GM18517 (cell line): ENCODE results near the gene C11orf97.
A peak's percentile ranks its signal among the peaks of the same experiment; 100 is the strongest.

ENCODE experiments used
- ATAC-seq: cut with Tn5 transposase; IDR thresholded peaks from one replicate; pipeline ENCODE4 v1.9.1; 2021; ENCODE audit warnings: mild to moderate bottlenecking, moderate library complexity; ENCODE audit not compliant: unreplicated experiment

Gene C11orf97

DNA sequence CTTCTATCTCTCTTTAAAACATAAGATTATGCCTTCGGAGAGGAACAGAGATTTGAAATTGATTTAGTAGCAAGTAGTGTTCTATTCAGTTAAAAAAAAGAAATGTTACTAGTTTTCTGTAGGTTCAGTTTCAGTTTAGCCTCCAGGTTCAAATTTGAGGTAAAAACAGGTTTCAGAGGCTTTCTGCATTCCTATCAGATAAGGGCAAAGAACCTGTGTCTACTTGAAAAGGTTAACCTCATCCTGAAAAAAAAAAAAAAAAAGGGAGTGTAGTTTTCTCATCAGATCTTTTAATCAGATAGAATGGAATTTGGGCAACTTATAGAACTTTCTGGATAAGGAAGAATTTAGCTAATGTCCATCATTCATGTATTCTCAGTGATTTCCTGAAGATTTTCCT lies 12.1 kb downstream of the C11orf97 start:
- no peak for ATAC-seq

DNA sequence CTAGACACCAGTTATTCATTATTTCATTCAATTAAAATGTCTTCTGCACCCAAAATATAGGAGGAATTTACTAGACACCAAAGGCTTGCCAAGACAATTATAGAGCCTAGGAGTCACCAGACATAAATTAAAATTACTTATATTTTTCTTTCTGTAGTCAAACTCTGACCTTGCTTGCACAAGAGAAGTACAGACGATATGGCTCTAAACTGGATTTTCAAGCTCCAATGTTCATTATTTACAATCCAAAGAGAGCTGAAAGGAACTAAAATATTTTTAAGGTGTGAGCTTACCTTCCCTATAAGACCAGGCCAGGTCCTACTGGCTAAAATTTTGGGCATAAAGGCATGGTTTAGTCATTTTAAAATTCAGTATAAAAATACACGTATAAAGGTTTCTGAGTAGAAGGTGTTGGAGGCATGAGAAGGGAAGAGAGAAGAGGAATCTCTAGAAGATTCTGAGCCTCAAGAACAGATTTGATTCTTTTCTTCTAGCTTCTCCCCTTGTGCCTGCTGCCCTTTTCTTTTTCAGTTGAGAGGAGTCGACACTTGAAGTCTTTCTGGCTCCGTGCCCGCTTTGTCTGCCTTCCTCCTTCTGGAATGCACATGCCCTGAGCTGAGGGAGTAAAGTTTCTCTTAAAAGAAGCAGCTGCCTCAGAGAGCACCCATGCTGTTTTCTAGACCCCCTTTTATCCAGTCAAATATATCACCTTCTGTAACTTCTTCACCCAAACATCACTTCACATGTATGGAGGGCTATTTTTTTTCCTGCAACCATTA lies 13.5 kb downstream of the C11orf97 start:
- ATAC-seq, result no peak

DNA sequence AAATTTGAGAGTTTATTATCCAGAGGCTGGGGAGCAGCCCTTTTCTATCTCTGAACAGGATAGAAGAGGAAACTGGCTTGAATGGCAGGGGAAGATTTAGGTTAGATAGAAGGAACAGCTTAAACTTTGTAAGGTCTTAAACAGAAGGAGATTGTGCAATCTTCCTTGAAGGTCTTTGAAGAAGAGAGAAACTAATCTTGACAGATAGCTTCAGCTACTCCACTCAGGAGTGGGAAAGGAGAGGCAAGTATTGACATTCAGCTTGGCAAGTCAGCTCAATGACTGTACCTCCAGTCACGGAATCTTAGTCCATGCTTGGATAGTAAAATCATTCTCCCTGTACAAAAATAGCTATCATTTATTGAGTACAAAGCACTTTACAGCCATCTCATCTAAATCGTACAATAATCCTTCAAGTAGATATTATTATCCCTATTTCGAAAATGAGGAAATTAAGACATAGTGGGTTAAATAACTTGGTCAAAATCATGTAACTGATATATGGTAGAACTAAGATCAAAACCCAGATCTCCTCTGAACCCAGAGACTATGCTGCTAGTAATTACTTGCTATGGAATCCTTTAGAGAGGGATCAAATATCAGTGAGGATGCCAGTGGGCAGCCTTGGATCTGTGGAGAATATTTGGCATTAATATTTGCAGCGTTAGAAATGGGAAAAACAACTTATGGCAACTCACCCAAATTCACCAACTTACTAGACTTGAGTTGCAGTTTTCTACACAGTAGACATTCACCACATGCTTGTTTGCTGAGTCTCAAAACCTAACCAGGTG lies 14.6 kb downstream of the C11orf97 start:
- no peak for ATAC-seq

DNA sequence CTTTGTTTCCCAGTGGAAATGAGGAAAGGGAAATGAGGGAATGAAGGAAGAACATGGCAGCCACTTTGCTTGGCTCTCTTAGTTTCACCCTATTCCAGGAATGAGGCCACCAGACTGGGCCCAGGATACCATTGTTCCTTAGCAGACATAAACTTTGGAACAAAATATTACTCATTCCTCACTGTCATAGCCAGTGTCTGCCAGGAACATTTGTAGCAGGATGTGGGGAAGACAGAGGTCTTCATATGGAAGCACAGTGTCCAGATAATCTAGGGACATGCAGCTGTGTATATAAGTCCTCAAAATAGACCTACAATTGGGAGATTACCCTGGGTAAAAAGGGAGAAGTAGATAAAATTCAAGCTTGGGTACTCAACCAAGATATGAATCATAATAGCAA lies 16.3 kb downstream of the C11orf97 start:
- ATAC-seq, result no peak

DNA sequence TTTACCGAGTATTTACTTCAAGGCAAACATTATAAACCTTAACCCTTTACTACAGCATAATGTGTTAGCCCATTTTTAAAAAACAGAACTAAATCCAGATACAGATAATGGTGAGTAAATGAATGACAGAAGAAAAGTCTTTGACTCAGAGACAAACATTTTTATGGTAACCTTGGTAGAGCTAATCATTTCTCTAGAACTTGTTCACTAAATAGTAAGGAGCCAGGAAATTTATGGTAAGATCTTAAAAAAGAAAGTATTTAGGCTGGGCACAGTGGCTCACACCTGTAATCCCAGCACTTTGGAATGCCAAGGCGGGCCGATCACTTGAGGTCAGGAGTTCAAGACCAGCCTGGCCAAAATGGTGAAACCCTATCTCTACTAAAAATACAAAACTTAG lies 19.9 kb downstream of the C11orf97 start:
- no peak for ATAC-seq

GRCh38 chr11:94533206-94533605 lies 20.9 kb downstream of the C11orf97 start:
- ATAC-seq, result no peak

DNA sequence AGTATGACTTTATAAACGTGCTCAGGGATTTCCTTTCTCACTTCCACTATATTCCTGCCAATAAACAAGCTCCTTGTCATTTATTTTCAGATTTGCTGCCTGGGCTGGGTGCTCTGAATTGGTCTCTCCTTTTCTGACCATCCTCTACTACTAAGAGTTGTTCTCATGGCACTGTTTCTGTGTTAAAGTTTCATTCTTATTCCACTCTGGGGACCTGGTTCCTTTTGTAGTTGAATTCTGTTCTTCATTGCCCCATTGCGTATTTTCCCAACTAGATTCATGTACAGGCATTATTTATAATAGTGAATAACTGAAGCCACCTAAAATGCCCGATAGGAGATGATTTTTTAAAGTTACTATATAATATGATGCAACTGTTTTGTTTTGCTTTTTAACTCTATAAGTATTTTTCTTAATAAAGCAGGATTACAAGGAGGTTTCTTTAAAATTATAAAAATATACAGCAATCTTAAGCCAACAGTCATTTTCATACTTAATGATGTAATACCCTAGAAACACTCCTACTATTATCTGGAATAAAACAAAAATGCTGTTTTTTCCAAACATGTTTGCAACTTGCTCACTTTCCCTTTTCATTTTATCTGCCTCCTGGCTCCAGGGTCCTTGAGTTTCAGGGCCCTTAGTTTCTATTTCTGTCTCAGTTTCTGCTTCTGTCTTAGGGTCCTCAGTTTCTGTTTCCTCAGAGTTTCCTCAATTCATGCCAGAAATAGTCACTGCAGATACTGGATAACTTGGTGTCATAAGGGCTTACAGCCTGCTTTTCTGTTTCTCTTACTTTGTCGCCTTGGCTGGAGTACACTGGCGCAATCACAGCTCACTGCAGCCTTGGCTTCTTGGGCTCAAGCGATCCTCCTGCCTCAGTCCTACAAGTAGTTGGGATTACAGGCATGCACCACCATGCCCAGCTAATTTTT lies 21.7 kb downstream of the C11orf97 start:
- ATAC-seq, result no peak

- ATAC-seq, result no peak
These were observed 24.1 kb downstream of the C11orf97 start for GRCh38 chr11:94536386-94536785.

DNA sequence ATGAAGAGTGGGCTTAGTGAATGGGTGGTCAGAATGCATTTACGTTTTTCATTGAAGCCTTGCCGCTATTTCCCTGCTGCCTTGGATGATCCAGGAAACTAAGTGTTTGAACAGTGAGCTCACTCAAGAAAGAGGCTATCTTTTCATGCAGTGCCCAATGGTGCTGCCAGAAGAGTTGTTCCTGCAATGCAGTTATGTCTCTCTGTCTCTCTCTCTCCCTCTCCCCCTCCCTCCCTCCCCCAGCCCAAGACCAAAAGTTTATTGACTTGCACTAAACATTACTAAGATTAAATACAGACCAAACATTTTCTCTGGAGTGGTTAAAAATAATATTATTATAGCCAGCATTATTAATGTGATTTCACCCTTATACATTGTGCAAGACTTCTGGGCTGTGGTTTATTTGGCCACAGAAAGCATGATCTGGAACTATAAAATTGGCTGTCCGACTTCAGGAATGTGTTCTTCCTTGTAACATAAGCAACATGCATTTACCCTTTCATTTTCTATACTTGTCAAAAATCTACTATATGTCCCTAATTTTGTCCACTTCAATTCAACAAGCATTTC lies 24.9 kb downstream of the C11orf97 start:
- ATAC-seq, result no peak

GRCh38 chr11:94539420-94539819 lies 27.2 kb downstream of the C11orf97 start:
- no peak for ATAC-seq

DNA sequence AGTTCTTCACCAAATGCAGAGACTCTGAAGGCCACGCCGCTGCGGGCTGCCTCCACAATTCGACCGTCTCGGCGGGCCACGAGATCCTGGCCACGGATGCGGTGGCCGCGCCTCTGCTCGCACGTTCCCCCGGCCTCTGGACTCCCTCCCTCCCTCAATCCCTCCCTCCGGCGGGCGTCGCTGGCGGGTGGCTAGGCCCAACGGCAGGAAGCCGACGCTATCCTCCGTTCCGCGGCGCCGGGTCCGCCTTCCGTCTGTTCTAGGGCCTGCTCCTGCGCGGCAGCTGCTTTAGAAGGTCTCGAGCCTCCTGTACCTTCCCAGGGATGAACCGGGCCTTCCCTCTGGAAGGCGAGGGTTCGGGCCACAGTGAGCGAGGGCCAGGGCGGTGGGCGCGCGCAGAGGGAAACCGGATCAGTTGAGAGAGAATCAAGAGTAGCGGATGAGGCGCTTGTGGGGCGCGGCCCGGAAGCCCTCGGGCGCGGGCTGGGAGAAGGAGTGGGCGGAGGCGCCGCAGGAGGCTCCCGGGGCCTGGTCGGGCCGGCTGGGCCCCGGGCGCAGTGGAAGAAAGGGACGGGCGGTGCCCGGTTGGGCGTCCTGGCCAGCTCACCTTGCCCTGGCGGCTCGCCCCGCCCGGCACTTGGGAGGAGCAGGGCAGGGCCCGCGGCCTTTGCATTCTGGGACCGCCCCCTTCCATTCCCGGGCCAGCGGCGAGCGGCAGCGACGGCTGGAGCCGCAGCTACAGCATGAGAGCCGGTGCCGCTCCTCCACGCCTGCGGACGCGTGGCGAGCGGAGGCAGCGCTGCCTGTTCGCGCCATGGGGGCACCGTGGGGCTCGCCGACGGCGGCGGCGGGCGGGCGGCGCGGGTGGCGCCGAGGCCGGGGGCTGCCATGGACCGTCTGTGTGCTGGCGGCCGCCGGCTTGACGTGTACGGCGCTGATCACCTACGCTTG lies 31.7 kb downstream of the C11orf97 start, which contains the start of gene FUT4:
Gene FUT4, plus strand, starts transcription at position 227 of the 951 bp plus-strand sequence. Its CDS starts 213 bp downstream, at position 440.
- peak; percentile 81 for ATAC-seq

DNA sequence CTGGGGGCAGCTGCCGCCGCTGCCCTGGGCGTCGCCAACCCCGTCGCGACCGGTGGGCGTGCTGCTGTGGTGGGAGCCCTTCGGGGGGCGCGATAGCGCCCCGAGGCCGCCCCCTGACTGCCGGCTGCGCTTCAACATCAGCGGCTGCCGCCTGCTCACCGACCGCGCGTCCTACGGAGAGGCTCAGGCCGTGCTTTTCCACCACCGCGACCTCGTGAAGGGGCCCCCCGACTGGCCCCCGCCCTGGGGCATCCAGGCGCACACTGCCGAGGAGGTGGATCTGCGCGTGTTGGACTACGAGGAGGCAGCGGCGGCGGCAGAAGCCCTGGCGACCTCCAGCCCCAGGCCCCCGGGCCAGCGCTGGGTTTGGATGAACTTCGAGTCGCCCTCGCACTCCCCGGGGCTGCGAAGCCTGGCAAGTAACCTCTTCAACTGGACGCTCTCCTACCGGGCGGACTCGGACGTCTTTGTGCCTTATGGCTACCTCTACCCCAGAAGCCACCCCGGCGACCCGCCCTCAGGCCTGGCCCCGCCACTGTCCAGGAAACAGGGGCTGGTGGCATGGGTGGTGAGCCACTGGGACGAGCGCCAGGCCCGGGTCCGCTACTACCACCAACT lies 32.5 kb downstream of the C11orf97 start:
- ATAC-seq, result no peak

- no peak for ATAC-seq
These were observed 33.3 kb downstream of the C11orf97 start for GRCh38 chr11:94545264-94546161.

DNA sequence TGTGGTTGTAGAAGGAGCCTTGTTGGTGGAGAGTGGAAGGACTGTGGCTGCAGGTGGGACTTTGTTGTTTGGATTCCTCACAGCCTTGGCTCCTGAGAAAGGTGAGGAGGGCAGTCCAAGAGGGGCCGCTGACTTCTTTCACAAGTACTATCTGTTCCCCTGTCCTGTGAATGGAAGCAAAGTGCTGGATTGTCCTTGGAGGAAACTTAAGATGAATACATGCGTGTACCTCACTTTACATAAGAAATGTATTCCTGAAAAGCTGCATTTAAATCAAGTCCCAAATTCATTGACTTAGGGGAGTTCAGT lies 33.9 kb downstream of the C11orf97 start:
- ATAC-seq, result no peak

- ATAC-seq, result no peak
These were observed 34.6 kb downstream of the C11orf97 start for GRCh38 chr11:94546886-94547285.

DNA sequence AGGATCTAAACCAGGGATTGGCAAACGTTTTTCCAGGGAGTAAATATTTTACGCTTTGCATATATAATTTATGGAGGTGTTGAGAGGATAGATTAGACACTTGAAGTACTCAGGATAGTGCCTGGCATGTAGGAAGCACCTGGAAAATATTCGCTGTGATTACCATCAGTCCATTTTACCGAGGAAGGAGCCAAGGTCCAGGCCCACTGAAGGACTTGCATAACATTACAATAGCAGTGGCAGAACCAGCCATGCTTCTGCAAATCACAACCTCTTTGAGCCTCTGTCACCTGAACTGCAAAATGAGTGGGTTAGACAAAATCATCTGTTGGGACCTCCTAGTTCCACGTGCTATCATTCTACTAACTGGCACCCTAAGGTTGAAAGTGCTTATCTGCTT lies 36.9 kb downstream of the C11orf97 start:
- ATAC-seq, result no peak

GRCh38 chr11:94550513-94550912 lies 38.3 kb downstream of the C11orf97 start:
- no peak for ATAC-seq

- no peak for ATAC-seq
These were observed 41.7 kb downstream of the C11orf97 start for GRCh38 chr11:94553938-94554337.
